Cardiac muscle cell (in vitro differentiated cells and primary cell): Measurements from ENCODE around the gene MAGEA4. TPM values are rescaled to one million over a fixed set of nuclear protein-coding genes. Genes with fewer than 3 reads are reported as not detected.

Experiments used
- DNase-seq, 2 donors: peaks; one replicate each; pipeline versions ENCODE4 v3.0.0 to v3.0.0-alpha.2; 2010 to 2017; ENCODE audit warnings: low read depth in 1 of 2, low spot score in 1 of 2
- H3K27ac ChIP-seq: fragments of 200-600 bp; sonication (generic); 2 replicates; pipeline ENCODE4 v1.5.1; 2016
- H3K27me3 ChIP-seq: fragments of 200-600 bp; sonication (generic); 2 replicates; pipeline ENCODE4 v1.6.0; 2016; ENCODE audit warnings: control low read depth
- H3K36me3 ChIP-seq: fragments of 200-600 bp; sonication (generic); 2 replicates; pipeline ENCODE4 v1.5.1; 2016; ENCODE audit warnings: control low read depth
- H3K4me1 ChIP-seq: fragments of 200-600 bp; sonication (generic); 2 replicates; pipeline ENCODE4 v1.8.1; 2017; ENCODE audit warnings: low read depth, mild to moderate bottlenecking, mixed run types
- H3K4me3 ChIP-seq: fragments of 200-600 bp; sonication (generic); 2 replicates; pipeline ENCODE4 v1.5.1; 2016; ENCODE audit warnings: mild to moderate bottlenecking
- H3K9me3 ChIP-seq: fragments of 200-600 bp; sonication (generic); 2 replicates; pipeline ENCODE4 v1.5.1; 2017; ENCODE audit warnings: low read depth, mild to moderate bottlenecking, control low read depth
- CTCF ChIP-seq: IDR thresholded peaks from 2 replicates; pipeline ENCODE4 v1.5.1; 2012; ENCODE audit warnings: low read depth, mild to moderate bottlenecking, low read length
- polyA plus RNA-seq: library from polyadenylated mRNA; unstranded; fragments of >200 nt; fragmentation: Nextera tagmentation; extraction: Ambion mirVana; gene quantifications from 2 replicates; pipeline ENCODE4 v1.2.1, GENCODE V29; 2016
- total RNA-seq: library from RNA; depleted of rRNA; stranded (reverse); fragments of >200 nt; gene quantifications from 2 replicates; pipeline ENCODE4 v1.2.3, GENCODE V29; 2016

MAGEA4 gene
- total and polyA plus RNA-seq, 2 experiments from 2014 or later = not detected

GRCh38 chrX:151962034-151962433 is 49.3 kb downstream of the MAGEA4 start:
- no peaks in the 10 kb centered on the region for H3K4me1 ChIP-seq
- H3K27me3 ChIP-seq = no peaks in the 10 kb centered on the region
- H3K36me3 ChIP-seq = no peaks in the 10 kb centered on the region
- no peak overlapping the region for H3K27ac ChIP-seq
- no peak overlapping the region for H3K4me3 ChIP-seq
- no peak for DNase-seq
- no peaks in the 10 kb centered on the region for H3K9me3 ChIP-seq
- TF ChIP-seq CTCF = no peak

DNA sequence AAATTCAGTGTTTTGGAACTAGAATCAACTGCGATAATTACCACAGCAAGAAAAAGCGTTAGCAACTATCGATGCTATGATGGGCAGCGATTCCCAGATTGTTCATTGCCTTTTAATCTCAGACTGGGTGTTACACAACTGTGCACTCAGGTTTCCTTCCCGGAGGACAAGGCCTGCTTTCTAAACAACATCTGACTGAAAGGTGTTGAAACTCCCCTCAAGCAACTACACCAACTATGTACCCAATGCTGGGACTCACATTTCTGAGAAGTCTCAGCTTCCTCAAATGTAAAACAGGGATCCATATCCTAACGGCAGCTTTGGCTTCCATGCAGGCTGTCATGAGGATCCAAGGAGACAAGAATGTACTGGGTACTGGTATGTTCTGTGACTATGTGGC is 53.5 kb downstream of the MAGEA4 start:
- H3K27me3 ChIP-seq = no peaks in the 10 kb centered on the region
- H3K4me1 ChIP-seq = no peaks in the 10 kb centered on the region
- DNase-seq = no peak
- no peak overlapping the region for H3K27ac ChIP-seq
- H3K4me3 ChIP-seq = no peak overlapping the region
- H3K36me3 ChIP-seq = no peaks in the 10 kb centered on the region
- no peaks in the 10 kb centered on the region for H3K9me3 ChIP-seq
- no peak for TF ChIP-seq CTCF

GRCh38 chrX:151970027-151970426 is 57.3 kb downstream of the MAGEA4 start:
- Histone ChIP-seq H3K36me3 (no peaks in the 10 kb centered on the region), H3K27me3 (peaks cover 7% of the 10 kb centered on the region), H3K4me1 (no peaks in the 10 kb centered on the region), H3K4me3 (no peak overlapping the region), H3K9me3 (no peaks in the 10 kb centered on the region), H3K27ac (no peak overlapping the region)
- TF ChIP-seq CTCF = no peak
- no peak for DNase-seq

DNA sequence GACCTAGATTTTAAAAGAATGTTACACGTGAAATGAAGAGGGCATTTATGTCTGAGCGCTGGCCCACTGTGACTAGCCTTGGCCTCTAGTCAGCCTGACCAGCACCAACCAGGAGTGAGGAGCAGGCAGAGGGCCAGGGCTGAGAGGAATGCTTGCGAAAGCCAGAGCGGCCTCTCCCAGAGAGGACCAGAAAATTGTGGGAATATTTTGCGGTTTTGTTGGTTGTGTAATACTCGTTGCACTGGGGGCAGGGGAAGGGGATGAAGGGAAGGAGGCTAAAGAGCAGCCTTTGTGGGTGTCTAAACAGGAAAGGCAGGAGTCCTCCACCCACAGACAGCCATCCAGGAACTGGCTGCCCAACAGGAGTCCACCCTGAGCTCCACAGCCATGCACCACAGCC is 58.0 kb downstream of the MAGEA4 start:
- Histone ChIP-seq H3K36me3 (no peaks in the 10 kb centered on the region), H3K4me1 (no peaks in the 10 kb centered on the region), H3K4me3 (no peak overlapping the region), H3K27me3 (peaks cover 7% of the 10 kb centered on the region), H3K27ac (no peak overlapping the region), H3K9me3 (no peaks in the 10 kb centered on the region)
- TF ChIP-seq CTCF = no peak
- DNase-seq = peak in 1 of 2 donors; percentile 95

DNA sequence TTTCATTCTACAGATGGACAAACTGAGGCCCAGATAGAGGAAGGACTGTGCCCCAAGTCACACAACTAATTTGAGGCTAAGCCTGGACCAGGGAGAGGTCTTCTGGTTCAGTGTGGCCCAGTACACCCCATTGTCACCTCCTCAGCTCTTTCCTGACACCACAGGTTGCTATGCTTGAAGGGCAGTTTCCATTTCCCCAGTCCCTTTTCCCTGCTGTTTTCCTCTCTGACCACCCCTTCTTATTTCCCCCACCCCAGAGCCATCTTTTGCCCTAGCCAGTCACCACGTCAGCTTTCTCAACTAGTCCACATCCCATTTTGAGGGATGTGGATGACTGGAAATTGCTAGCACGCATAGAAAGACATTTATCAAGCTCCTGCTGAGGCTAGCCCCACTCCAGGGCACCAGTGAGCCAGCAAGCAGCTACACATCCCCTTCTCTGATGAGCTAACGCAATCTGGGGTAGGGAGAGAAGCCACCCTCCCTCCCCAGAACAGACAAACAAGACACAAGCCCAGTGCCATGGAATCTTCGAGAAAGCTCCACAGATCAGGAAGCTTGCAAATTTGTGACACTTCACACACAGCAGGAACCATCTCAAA is 60.5 kb downstream of the MAGEA4 start:
- no peaks in the 10 kb centered on the region for H3K4me1 ChIP-seq
- H3K9me3 ChIP-seq = no peaks in the 10 kb centered on the region
- H3K27me3 ChIP-seq = peaks cover 7% of the 10 kb centered on the region
- no peak for TF ChIP-seq CTCF
- DNase-seq = no peak
- no peaks in the 10 kb centered on the region for H3K36me3 ChIP-seq
- H3K27ac ChIP-seq = no peak overlapping the region
- H3K4me3 ChIP-seq = no peak overlapping the region

GRCh38 chrX:151973851-151974335 is 61.2 kb downstream of the MAGEA4 start:
- Histone ChIP-seq H3K36me3 (no peaks in the 10 kb centered on the region), H3K4me1 (no peaks in the 10 kb centered on the region), H3K4me3 (peak overlapping the region; percentile 34), H3K27me3 (peaks cover 7% of the 10 kb centered on the region), H3K27ac (no peak overlapping the region), H3K9me3 (no peaks in the 10 kb centered on the region)
- peak in 1 of 2 donors; percentile 2 for DNase-seq
- TF ChIP-seq CTCF = no peak
